A549 treated with AZD2906 at 1 μM for 4 hours (cell line): Measurements from ENCODE around the gene TMEM240. TPM values are rescaled to one million over a fixed set of nuclear protein-coding genes. Genes with fewer than 3 reads are reported as not detected.

ENCODE experiments used
- total RNA-seq: library from RNA; stranded (reverse); fragments of 200-300 nt; extraction: Qiagen RNA extraction; gene quantifications from 5 replicates; pipeline ENCODE4 v1.2.3, GENCODE V29; 2022

The TMEM240 gene
- 0.36 to 0.75 TPM (median 0.58 TPM) in 4 of 5 replicates, not detected in the other for total RNA-seq

DNA sequence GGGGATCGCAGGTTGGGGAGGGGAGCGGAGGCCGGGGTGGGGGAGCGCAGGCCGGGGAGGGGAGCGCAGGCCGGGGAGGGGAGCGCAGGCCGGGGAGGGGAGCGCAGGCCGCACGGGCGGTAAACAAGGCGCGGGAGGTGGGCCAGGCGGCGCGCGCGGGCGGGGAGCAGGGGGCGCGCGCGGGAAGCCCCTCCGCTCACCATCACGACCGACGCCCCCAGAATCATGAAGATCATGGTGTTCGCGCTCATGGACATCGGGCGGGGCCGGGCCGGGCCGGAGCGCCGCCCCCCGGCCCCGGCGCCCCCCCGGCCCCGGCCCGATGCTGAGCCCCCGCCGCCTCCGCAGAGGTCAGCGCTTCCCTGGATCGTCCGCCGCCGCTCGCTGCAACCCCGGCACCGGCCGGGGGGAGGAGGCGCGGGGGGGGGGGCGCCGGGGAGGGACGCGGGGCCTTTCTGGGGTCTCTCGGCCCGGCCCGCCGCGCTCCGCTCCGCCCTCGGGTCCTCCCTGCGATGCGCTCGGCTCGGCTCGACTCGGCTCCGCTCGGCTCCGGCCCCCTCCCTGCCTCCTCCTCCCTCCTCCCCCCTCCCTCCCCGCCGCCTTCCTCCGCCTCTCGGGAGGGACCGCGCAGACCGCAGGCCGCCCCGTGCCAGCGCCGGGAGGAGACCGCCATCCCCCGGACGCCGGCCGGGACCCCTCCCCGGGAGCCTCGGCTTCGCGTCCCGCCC, at the start of gene TMEM240:
TMEM240 (minus strand) TSS at position 535 of the 728 bp plus-strand sequence; CDS start at position 257, 278 bp downstream.

DNA sequence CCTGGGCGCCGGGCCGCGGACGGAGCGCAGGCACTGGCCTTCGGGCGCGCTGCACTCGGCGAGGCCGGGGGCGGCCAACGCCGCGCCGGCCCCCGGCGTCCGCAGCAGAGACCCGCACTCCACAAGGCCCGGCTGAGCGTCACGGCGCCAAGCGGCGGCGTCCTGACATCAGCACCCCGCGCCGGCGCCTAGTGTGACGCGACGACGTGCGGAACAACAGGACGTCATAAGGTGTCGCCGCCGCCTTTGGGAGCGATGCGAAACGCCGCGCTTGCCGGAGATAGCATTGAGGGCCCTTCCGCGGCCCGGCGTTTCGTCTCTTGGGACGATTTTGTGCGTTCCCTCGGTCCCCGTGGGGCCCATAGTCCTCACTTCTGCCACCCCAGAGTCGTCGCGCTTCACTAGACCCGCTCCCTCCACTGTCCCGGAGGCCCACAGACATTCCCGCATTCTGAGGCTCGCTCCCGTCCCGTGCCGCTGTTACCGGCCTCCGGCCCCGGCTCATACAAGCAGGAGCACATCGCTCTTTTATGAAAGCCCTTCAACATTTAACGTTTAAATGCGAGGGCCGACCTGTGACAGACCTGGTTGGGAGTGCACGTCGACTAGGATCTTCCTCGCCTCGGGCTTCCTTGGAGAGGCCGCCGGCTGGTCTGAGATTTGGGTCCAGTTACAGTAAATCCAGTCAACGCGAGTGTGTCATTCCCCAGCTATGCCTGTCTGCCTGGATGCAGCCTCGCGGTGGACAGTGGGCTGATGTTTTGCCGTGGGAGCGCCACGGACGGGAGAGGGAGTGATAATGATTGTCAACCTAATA, 34.5 kb upstream of the TMEM240 start, which contains the start of gene SSU72:
SSU72 (minus strand) TSS at position 143 of the 817 bp plus-strand sequence. CDS start 306 bp downstream, outside the sequence.

DNA sequence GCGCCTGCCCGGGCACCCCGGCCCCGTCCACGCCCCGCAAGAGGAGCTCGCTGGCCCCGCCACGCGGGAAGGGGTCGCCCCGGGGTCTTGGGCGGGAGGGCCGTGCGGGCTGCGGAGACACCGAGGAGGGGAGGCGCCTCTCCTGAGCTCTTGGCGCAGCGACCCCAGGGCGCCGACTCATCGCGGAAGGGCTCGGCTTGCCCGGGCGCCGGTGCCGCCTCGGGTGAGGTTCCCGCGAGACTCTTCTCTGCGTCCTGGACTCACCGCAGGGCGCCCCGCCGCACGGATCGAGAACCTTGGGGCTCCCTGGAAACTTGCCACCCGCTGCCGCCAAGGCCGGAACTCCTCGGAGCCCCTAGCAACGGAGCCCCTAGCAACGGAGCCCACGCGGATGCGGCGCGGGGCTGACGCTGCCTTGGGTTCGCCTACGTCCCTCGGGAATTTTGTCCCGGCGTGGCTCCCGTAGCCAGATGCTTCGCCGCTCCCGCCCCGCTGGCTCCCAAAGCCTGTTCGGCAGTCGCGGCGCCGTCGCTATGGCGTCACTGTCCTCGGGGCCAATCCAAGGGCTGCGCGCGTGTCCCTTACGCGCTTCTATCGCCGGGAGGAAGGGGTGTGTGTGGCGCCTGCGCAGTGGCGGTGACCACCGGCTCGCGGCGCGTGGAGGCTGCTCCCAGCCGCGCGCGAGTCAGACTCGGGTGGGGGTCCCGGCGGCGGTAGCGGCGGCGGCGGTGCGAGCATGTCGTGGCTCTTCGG, 28.7 kb downstream of the TMEM240 start, which contains the start of gene ATAD3A:
ATAD3A (plus strand) TSS at position 630 of the 753 bp plus-strand sequence; CDS start at position 737, 107 bp downstream.

Other genes with a start within 250 kb of the TMEM240 start
- gene ACAP3, start 232.7 kb downstream of the TMEM240 start, total RNA-seq = 8.2 to 16.9 TPM (median 14.4 TPM) in 5 replicates
- gene PUSL1, start 232.0 kb downstream of the TMEM240 start, total RNA-seq = 15.8 to 25.3 TPM (median 23.7 TPM) in 5 replicates
- 46.5 to 63.1 TPM (median 58.1 TPM) in 5 replicates for gene INTS11, start 216.0 kb downstream of the TMEM240 start, total RNA-seq
- 18.3 to 25.4 TPM (median 24.0 TPM) in 5 replicates for gene CPTP, start 215.8 kb downstream of the TMEM240 start, total RNA-seq
- 0.09 to 0.26 TPM (median 0.23 TPM) in 5 replicates for gene TAS1R3, start 209.3 kb downstream of the TMEM240 start, total RNA-seq
- gene DVL1, start 191.2 kb downstream of the TMEM240 start, total RNA-seq = 41.0 to 73.2 TPM (median 64.0 TPM) in 5 replicates
- gene MXRA8, start 182.1 kb downstream of the TMEM240 start, total RNA-seq = 0.11 to 0.36 TPM (median 0.15 TPM) in 4 of 5 replicates, not detected in the other
- 107 to 197 TPM (median 169 TPM) in 5 replicates for gene AURKAIP1, start 165.4 kb downstream of the TMEM240 start, total RNA-seq
- gene CCNL2, start 141.3 kb downstream of the TMEM240 start, total RNA-seq = 38.0 to 55.0 TPM (median 48.1 TPM) in 5 replicates
- 128 to 145 TPM (median 135 TPM) in 5 replicates for gene MRPL20, start 133.3 kb downstream of the TMEM240 start, total RNA-seq
- 0.03 to 0.10 TPM (median 0.07 TPM) in 3 of 5 replicates, not detected in the others for gene ANKRD65, start 119.3 kb downstream of the TMEM240 start, total RNA-seq
- 3.7 to 15.9 TPM (median 14.0 TPM) in 5 replicates for gene VWA1, start 104.9 kb downstream of the TMEM240 start, total RNA-seq
- gene ATAD3C, start 90.9 kb downstream of the TMEM240 start, total RNA-seq = not detected in 5 replicates
- 1.1 to 3.4 TPM (median 2.9 TPM) in 5 replicates for gene ATAD3B, start 68.9 kb downstream of the TMEM240 start, total RNA-seq
- gene ATAD3A, start 28.5 kb downstream of the TMEM240 start, total RNA-seq = 28.5 to 38.5 TPM (median 36.5 TPM) in 5 replicates
- 82.0 to 103 TPM (median 101 TPM) in 5 replicates for gene SSU72, start 34.2 kb upstream of the TMEM240 start, total RNA-seq
- gene FNDC10, start 59.5 kb upstream of the TMEM240 start, total RNA-seq = 5.4 to 9.3 TPM (median 8.3 TPM) in 5 replicates
- gene MIB2, start 74.9 kb upstream of the TMEM240 start, total RNA-seq = 8.0 to 19.5 TPM (median 17.7 TPM) in 5 replicates
- gene MMP23B, start 91.5 kb upstream of the TMEM240 start, total RNA-seq = 0.29 to 0.84 TPM (median 0.60 TPM) in 5 replicates
- gene CDK11B, start 118.4 kb upstream of the TMEM240 start, total RNA-seq = 23.5 to 26.0 TPM (median 25.2 TPM) in 5 replicates
- 10.6 to 13.0 TPM (median 12.7 TPM) in 5 replicates for gene SLC35E2B, start 152.2 kb upstream of the TMEM240 start, total RNA-seq
- 18.3 to 23.7 TPM (median 21.3 TPM) in 5 replicates for gene CDK11A, start 183.7 kb upstream of the TMEM240 start, total RNA-seq
- 31.9 to 42.6 TPM (median 39.5 TPM) in 5 replicates for gene NADK, start 237.8 kb upstream of the TMEM240 start, total RNA-seq